Neural cell (in vitro differentiated cells): Measurements from ENCODE around the gene SPARC. TPM values are rescaled to one million over a fixed set of nuclear protein-coding genes. Genes with fewer than 3 reads are reported as not detected.

Source experiments
- H2AFZ ChIP-seq: fragments of 200-600, 300-800 bp; sonication (generic), shearing (Covaris generic); 2 replicates; pipeline ENCODE4 v1.6.0; 2014; ENCODE audit warnings: low read depth, mild to moderate bottlenecking, antibody characterized with exemption, low read length, moderate library complexity
- H3F3A ChIP-seq: fragments of 200-600 bp; shearing (Covaris generic); 2 replicates; pipeline ENCODE4 v1.6.1; 2016; ENCODE audit warnings: mild to moderate bottlenecking, moderate library complexity, mixed read lengths, antibody characterized with exemption, low read length; ENCODE audit not compliant: insufficient read depth, poor library complexity, severe bottlenecking
- H3K27ac ChIP-seq: fragments of 200-600, 300-800 bp; sonication (generic), shearing (Covaris generic); 2 replicates; pipeline ENCODE4 v1.5.1; 2014; ENCODE audit warnings: mild to moderate bottlenecking, low read length, moderate library complexity
- H3K27me3 ChIP-seq: fragments of 300-800, 200-600 bp; sonication (generic), shearing (Covaris generic); 2 replicates; pipeline ENCODE4 v1.6.0; 2014; ENCODE audit warnings: mild to moderate bottlenecking, low read depth, low read length, moderate library complexity; ENCODE audit not compliant: insufficient read depth
- H3K36me3 ChIP-seq: fragments of 300-800, 200-600 bp; sonication (generic), shearing (Covaris generic); 2 replicates; pipeline ENCODE4 v1.5.1; 2014; ENCODE audit warnings: mild to moderate bottlenecking, antibody characterized with exemption, low read length, moderate library complexity; ENCODE audit not compliant: insufficient read depth
- H3K4me2 ChIP-seq: fragments of 300-800, 200-600 bp; sonication (generic), shearing (Covaris generic); 2 replicates; pipeline ENCODE4 v1.6.0; 2014; ENCODE audit warnings: mild to moderate bottlenecking, low read length
- H3K4me3 ChIP-seq: fragments of 300-800, 200-600 bp; sonication (generic), shearing (Covaris generic); 2 replicates; pipeline ENCODE4 v1.5.1; 2014; ENCODE audit warnings: mild to moderate bottlenecking, low read length, moderate library complexity
- H3K79me2 ChIP-seq: fragments of 200-600 bp; shearing (Covaris generic); replicated peaks from 2 replicates; pipeline ENCODE4 v1.6.0; 2014; ENCODE audit warnings: mild to moderate bottlenecking, low read length, moderate library complexity; ENCODE audit not compliant: insufficient read depth
- H3K9ac ChIP-seq: fragments of 300-800, 200-600 bp; sonication (generic), shearing (Covaris generic); 2 replicates; pipeline ENCODE4 v1.6.1; 2016; ENCODE audit warnings: mild to moderate bottlenecking, low read length, mixed read lengths
- H3K9me2 ChIP-seq: fragments of 200-600 bp; shearing (Covaris generic); 2 replicates; pipeline ENCODE4 v1.6.1; 2016; ENCODE audit warnings: mild to moderate bottlenecking, low read length, mixed read lengths; ENCODE audit not compliant: insufficient read depth
- H3K9me3 ChIP-seq: fragments of 200-600, 300-800 bp; sonication (generic), shearing (Covaris generic); 2 replicates; pipeline ENCODE4 v1.6.1; 2016; ENCODE audit warnings: mild to moderate bottlenecking, mixed run types, low read length, moderate library complexity, mixed read lengths
- H4K20me1 ChIP-seq: fragments of 200-600 bp; shearing (Covaris generic); 2 replicates; pipeline ENCODE4 v1.6.1; 2016; ENCODE audit warnings: mild to moderate bottlenecking, mixed run types; ENCODE audit not compliant: insufficient read depth
- EP300 ChIP-seq: fragments of 450-650 bp; conservative IDR thresholded peaks from 2 replicates; pipeline ENCODE4 v1.6.1; 2014; ENCODE audit warnings: antibody characterized with exemption, mild to moderate bottlenecking, moderate library complexity; ENCODE audit not compliant: poor library complexity, severe bottlenecking
- EZH2 ChIP-seq: fragments of 200-600, 300-800 bp; shearing (Covaris generic), sonication (generic); IDR thresholded peaks from 2 replicates; pipeline ENCODE4 v1.6.1; 2014; ENCODE audit warnings: antibody characterized with exemption, low read length, borderline replicate concordance, mild to moderate bottlenecking; ENCODE audit not compliant: insufficient read depth, poor library complexity, severe bottlenecking
- MXI1 ChIP-seq: fragments of 450-650 bp; conservative IDR thresholded peaks from 2 replicates; pipeline ENCODE4 v1.6.1; 2014; ENCODE audit warnings: antibody characterized with exemption, mild to moderate bottlenecking; ENCODE audit not compliant: poor library complexity, severe bottlenecking
- POLR2AphosphoS5 ChIP-seq: IDR thresholded peaks from 2 replicates; pipeline ENCODE4 v1.6.1; 2012
- RAD21 ChIP-seq: fragments of 450-650 bp; conservative IDR thresholded peaks from 2 replicates; pipeline ENCODE4 v1.6.1; 2014; ENCODE audit warnings: antibody characterized with exemption, mild to moderate bottlenecking, moderate library complexity
- REST ChIP-seq: IDR thresholded peaks from 2 replicates; pipeline ENCODE4 v1.6.1; 2012; ENCODE audit warnings: borderline replicate concordance
- SMC3 ChIP-seq: fragments of 450-650 bp; conservative IDR thresholded peaks from 2 replicates; pipeline ENCODE4 v1.6.1; 2014; ENCODE audit warnings: antibody characterized with exemption, mild to moderate bottlenecking, moderate library complexity; ENCODE audit not compliant: poor library complexity
- TAF1 ChIP-seq: IDR thresholded peaks from 2 replicates; pipeline ENCODE4 v1.6.1; 2012; ENCODE audit warnings: low read depth
- polyA plus RNA-seq: library from polyadenylated mRNA; depleted of rRNA; stranded (reverse); fragments of >200 nt; gene quantifications from 2 replicates; pipeline ENCODE4 v1.2.3, GENCODE V29; 2014
- TF ChIP-seq, protein P1 (sequence below): fragments of 450-650 bp; IDR thresholded peaks from 2 replicates; pipeline ENCODE4 v1.5.1; 2014; ENCODE audit warnings: antibody characterized with exemption, mild to moderate bottlenecking, moderate library complexity; ENCODE audit not compliant: poor library complexity, severe bottlenecking

Gene SPARC
- polyA plus RNA-seq, 1 donor from 2014 or later, result 15.3 TPM

GRCh38 chr5:151679421-151680155, 7.1 kb downstream of the SPARC start:
- no peaks in the 10 kb centered on the region for H4K20me1 ChIP-seq
- H3K4me3 ChIP-seq, result no peak overlapping the region
- H3K27me3 ChIP-seq, result no peaks in the 10 kb centered on the region
- H3K9me2 ChIP-seq, result no peaks in the 10 kb centered on the region
- H3K9me3 ChIP-seq, result no peaks in the 10 kb centered on the region
- no peak overlapping the region for H3K4me2 ChIP-seq
- no peak overlapping the region for H3K27ac ChIP-seq
- H3F3A ChIP-seq, result no peaks in the 10 kb centered on the region
- H2AFZ ChIP-seq, result no peak overlapping the region
- H3K36me3 ChIP-seq, result no peaks in the 10 kb centered on the region
- no peaks in the 10 kb centered on the region for H3K79me2 ChIP-seq
- TF ChIP-seq, protein P1, sequence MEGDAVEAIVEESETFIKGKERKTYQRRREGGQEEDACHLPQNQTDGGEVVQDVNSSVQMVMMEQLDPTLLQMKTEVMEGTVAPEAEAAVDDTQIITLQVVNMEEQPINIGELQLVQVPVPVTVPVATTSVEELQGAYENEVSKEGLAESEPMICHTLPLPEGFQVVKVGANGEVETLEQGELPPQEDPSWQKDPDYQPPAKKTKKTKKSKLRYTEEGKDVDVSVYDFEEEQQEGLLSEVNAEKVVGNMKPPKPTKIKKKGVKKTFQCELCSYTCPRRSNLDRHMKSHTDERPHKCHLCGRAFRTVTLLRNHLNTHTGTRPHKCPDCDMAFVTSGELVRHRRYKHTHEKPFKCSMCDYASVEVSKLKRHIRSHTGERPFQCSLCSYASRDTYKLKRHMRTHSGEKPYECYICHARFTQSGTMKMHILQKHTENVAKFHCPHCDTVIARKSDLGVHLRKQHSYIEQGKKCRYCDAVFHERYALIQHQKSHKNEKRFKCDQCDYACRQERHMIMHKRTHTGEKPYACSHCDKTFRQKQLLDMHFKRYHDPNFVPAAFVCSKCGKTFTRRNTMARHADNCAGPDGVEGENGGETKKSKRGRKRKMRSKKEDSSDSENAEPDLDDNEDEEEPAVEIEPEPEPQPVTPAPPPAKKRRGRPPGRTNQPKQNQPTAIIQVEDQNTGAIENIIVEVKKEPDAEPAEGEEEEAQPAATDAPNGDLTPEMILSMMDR, result no peak
- TF ChIP-seq REST, result no peak
- TF ChIP-seq SMC3, result no peak
- no peak for TF ChIP-seq TAF1
- no peak for TF ChIP-seq EZH2
- TF ChIP-seq MXI1, result no peak
- no peak for TF ChIP-seq RAD21
- no peak for TF ChIP-seq EP300
- TF ChIP-seq POLR2AphosphoS5, result no peak
- no peak overlapping the region for H3K9ac ChIP-seq

GRCh38 chr5:151678713-151679112, 8.0 kb downstream of the SPARC start:
- Histone ChIP-seq H3K4me2 (no peak overlapping the region), H3K27ac (no peak overlapping the region), H3K9me3 (no peaks in the 10 kb centered on the region), H3K9me2 (no peaks in the 10 kb centered on the region), H3K27me3 (no peaks in the 10 kb centered on the region), H3F3A (no peaks in the 10 kb centered on the region), H3K36me3 (no peaks in the 10 kb centered on the region), H3K4me3 (no peak overlapping the region), H3K9ac (no peak overlapping the region), H2AFZ (no peak overlapping the region), H3K79me2 (no peaks in the 10 kb centered on the region), H4K20me1 (no peaks in the 10 kb centered on the region)
- TF ChIP-seq EZH2 (no peak), REST (no peak), MXI1 (no peak), EP300 (no peak), POLR2AphosphoS5 (no peak), SMC3 (no peak), TAF1 (no peak), RAD21 (no peak)
- TF ChIP-seq, protein P1, result no peak
